Hematopoietic multipotent progenitor cell treated with erythropoietin and hydrocortisone succinate and interleukin-3 and kit ligand, for 17 days (in vitro differentiated cells): ENCODE measurements around the gene TSPAN11.

Source experiments
- DNase-seq: peaks from one replicate; pipeline ENCODE4 v3.0.0-alpha.2; 2015; ENCODE audit warnings: low spot score

Gene TSPAN11

DNA sequence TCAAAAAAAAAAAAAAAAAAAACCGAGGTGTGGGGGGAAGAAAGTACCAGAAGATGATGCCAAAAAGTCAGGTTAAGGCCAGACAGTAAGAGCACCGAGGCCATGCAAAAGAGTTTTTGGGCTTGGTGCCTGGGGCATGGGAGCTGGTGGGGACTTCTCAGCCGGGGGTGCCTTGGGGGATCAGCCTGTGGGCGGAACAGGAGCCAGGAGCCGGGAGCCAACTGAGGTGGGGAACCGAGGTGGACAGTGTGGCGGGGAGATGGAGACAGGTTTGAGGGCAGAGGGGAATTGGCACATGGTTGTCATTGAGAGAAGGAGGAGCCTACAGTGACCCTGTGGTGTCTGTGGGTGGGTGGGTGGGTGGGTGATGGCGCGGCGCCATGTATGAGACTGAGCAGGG, 33.2 kb downstream of the TSPAN11 start:
- no peak for DNase-seq

DNA sequence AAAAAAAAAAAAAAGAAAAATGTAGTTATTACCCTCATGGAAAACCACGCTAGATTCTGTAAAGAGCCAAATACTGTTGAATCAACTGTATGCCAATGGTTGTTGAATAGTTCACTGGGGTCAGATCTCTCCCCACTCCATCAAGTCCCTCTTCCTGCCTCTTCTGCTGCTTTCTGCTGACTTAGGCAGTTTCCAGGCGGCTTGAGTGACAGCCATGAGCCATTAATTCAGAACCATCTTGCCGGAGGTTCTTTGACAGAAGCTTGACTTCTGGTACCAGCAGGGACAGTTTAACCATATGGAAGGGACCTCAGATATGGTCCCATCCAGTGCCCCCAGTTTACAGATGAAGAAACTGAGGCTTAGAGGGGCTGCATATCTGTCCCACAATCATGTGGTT, 34.5 kb downstream of the TSPAN11 start:
- DNase-seq: no peak

DNA sequence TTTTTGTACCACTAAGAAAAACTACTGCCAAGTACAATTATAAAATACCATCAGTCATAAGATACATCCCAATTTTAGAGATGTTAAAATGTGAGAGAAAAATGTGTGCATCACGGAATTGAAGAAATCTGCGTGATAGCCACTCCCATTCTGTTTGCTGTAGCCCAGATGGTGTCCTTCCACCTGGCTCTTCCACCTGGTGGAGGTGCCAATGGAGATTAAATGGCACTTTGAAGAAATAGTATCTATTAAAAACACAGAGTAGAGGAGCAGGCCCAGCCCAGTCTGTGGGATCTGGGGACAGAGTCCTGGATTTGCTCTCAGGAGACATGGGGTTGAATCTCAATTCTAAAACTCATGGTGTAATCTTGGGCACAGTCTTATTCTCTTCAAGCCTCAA, 35.5 kb downstream of the TSPAN11 start:
- no peak for DNase-seq

DNA sequence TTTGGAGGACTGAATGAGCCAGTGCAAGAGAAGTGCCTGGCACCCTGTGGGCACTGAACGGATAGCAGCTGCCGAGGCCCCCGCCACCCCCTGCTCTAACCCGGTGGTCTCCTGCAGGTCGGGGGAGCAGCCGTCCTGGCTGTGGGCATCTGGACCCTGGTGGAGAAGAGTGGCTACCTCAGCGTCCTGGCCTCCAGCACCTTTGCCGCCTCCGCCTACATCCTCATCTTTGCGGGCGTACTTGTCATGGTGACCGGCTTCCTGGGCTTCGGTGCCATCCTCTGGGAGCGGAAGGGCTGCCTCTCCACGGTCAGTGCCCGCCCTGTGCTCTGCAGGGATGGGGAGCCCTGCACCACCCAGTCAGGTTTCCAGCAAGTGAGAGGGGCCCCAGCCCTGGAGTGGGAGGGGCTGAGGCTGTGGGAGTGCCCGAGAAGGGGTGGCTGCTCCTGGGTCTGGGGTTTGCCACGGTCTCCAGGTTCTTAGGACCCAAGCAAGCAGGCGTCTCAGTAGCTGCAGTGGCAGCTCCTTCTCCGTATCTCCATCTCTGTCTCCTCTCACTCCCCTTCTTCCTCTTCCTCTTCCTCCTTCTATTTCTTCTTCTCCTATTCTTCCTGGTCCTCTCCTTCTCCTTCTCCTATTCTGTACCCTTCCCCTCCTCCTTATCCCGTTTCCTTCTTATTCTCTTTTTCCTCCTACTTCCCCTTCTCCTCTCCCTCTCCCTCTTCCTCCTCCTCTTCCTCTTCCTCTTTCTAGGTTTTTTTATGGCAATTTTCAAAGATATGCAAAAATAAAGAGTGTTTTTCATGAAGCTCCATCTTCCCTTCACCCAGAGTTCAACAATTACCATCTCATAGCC, 37.4 kb downstream of the TSPAN11 start:
- no peak for DNase-seq

DNA sequence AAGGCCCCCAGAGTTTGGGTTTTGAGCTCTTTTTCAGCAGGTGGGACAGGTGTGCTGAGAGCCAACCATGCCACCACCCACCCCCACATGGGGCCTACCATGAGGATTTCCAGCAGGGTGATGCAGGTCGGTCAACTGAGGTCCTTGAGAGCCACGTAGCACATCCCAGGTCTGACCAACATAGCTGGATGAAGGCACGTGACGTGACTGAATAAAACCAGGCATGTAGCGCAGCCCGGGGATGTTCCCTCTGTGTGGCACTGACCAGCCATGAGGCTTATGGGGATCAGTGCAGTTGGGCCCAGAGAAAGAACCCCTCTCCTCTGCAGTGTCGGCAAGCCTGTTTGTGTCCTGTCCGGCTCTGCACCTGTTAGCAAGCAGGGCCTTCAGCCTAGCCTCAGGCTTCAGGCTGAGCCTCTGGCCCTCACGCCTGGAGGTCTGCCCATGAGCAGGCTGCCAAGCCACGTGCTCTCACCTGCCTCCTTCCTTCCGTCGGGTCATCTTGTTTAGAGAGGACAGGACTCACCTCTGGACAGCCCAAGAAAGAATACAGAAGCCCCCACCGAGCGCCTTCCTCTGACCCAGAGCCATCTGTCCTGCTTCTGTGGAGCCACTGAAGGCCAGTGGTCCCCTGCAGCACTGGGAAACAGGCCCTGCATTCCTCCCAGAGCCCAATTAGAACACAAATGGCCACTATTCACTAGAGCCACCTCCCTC, 38.5 kb downstream of the TSPAN11 start:
- no peak for DNase-seq

DNA sequence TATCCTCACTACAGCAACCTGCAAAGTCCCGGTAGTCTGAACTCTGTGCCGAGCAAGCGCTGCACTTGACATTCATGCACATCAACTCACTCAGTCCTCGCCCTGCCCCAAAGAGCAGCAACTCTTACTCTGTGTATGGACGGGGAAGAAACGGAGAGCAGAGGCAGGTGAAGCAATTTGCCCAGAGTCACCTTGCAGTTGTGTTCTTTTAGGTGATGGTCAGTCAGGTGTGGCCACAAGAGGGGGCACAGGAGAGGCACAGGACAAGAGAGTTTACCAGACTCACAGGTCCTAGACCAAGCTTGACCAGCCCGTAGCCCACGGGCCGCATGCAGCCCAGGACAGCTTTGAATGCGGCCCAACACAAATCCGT, 39.1 kb downstream of the TSPAN11 start:
- DNase-seq: no peak

DNA sequence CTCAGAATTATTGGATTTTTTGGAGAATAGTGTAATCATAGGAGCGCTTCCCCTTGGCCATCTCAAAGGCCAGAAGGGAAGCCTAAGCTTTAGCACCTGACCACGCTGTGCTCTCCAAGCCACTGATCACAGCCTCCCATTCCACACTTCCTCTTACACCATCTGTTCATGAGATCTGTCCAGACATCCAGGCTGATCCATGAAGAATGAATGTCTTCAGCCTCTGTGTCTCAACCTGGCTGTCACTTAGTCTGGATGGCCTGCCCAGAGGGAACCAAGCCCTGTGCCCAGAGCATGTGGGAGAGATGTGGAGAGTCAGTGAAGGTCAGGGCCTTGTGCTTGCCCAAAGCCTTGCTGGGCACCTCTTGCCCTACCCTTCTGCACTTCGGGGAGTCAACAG, 40.5 kb downstream of the TSPAN11 start:
- no peak for DNase-seq

DNA sequence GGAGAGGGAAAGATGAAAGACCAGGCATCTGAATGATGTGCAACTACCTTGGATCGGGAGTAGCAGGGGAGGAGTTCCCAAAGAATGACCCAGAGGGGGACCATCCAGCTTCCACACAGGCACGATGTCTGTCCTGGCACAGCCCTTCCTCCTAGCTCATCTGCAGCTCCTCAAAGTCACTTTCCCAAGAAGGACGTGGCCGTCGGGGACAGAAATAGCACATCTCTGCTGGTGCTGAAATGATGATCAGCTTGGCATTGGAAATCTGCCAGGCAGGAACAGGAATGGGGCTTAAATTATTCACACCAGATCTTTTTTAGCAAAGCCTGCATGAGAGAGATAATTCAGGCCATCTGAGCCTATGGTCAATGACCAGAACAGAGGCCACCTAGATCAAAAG, 41.7 kb downstream of the TSPAN11 start:
- DNase-seq: no peak

DNA sequence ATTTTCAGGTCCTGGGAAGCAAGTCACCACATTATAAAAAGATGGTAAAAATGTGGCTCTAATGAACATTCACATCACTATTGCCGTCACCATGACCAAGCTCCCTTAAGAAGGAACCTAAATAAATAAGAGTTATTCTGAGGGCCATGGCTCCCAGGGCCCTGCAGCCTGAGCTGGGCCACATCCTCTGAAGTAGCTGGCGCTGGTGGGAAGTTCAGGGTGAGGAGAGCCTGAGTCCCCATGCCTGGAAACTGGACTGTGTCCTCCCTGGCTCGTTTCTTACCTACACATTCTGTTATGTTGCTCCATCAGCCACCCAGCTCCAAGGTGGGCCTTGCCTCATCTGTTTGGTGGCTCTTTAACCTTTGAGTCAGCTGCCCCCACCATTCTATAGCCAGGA, 42.5 kb downstream of the TSPAN11 start:
- no peak for DNase-seq

DNA sequence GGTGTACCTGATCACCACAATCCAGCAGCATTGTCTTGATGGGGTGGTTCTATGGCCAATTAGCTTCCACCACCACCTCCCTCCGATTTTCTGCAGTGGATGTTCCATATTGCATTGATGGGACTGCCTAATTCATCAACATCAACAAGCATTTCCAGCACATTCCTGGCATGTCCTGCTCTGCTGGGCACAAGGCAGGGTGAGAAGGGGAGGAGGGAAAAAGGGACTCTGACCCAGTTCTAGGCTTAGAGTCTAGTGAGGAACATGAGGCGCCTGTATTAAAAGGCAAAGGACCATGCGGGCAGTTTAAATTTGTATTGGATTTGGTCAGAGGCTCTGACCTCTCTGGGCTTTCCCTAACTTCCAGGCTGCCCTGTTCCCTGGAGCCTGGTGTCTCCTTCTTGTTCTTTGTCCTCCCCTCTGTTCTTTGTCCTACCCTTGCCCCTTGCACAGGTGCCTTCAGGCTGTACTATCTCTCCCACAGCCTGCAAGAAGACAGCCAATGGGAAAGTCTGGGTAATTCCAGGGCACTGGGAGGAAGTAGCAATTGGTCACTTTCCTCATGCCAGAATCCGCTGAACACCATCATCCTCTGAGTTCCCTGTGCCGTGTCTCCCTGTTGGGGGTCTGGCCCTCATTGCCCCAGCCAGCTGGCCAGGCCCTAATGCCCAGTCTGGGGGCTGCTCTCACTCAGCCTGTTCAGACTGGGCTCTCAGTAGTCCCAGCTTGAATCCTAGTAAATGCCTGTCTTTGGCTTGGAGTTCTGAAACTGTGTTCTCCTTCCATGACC, 43.3 kb downstream of the TSPAN11 start:
- no peak for DNase-seq

DNA sequence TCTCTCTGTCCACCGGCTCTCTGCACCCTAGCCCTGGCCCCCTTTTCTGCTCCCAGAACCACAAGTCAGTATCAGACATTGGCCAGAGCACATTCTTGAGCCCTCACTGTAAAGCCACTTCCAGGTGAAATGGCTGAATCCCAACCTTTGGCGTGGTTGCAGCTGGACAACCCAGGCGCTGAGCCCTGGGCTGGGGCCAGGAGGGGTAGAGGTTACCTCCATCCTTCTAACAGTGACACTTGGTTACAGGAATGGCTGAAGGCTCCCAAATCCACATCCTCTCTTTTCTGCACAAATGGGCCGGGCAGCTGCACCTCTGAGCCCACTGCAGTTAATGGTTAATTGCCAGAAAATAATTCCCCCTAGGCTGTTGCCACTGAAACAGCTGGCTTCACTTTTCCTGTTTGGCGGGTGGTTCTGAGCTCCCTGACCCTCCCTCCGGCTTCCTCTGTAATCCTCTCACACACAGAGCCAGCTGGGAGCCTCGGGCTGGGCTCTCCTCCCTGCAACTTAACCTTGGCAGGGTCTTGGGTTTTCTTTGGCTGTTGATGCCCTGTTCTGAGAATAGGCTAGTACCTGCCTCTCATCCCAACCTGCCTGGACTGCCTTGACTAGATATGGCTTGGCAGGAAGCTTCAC, 44.1 kb downstream of the TSPAN11 start:
- no peak for DNase-seq

DNA sequence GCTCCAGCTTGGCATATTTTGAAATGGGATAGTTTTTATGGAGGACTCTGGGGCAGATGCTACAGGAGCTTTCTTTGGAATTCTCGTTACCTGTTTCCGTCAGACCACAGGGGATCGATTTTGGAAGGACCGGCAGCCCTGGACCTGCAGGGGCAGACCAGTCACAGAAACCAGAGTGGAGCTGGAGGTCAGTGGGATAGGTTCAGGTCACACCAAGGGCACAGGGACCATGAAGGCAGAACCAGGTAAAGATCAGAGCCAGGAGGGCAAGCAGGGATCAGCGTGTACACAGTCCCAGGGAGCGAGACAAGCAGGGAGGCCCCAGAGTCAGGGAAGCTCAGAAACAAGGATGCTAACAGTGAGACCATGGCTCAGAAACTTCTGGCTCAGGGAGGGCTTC, 45.5 kb downstream of the TSPAN11 start:
- DNase-seq: no peak

DNA sequence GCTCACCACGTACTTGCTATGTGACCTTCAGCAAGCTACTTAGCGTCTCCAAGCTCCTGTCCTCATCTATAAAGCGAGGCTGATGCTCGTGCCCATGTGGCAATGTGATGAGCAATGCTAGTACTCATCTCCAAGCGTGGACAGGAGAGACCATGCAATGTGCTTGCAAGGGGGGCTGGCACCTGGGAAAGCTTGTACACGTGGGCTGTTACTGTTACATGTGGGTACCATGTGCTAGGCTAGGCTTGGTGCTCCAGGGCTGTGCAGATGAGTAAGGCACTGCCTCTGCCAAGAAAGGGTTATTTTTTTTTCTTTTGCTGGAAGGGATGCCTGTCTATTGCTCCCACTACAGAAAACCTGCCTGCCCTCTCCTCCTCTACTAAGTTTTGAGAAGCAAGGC, 46.6 kb downstream of the TSPAN11 start:
- DNase-seq: no peak

DNA sequence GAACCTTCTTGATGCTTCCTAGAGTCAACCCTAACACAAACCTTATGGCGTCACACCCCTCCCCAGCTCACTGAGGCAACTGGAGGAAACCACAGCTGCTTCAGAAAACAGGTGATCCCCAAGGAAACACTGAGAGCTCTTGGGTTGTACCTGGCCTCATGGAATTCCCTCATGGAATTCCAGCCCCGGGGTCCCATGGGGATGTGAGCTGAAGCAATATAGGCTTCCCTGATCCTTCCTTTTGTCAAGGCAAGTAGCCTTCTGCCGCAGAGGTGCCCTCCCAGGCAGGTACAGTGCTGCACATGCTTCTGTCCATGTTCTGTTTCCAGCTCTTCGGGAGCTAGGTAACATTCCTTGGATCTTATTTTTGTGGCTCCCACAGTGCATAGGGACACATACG, 47.3 kb downstream of the TSPAN11 start:
- no peak for DNase-seq

DNA sequence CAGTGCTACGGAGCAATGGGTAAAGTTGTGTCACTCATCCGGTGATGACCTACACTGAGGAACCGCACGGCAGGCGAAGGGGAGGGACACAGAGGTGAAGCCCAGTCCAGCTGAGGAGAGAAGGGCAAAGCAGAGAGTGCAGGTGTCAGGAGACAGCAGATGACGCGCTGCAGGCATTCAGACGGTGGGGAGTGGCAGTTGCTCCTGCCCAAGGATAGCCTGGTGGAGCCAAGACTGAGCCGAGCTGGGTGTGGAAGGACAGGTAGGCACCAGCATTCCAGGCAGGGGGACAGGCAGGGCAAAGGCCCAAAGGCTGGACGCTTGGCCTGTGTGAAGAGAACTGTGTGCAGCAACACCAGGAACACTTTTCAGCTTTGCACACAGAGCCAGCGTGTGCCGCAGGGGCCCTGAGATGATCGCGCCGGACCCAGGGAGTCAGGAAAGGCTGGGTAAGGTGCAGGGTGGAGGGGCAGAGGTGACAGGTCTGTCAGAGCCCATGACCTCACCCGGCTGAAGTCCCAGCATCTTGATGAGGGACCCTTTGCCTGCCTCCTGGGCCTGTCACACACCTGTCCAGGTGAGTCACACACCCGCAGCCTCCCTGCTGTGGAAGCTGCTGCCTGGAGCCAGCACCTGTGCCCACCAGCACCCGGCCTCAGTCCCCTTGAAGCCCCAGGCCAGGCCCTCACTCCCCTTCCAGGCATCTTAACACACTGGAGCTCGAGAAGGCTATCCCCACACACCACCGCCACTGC, 48.4 kb downstream of the TSPAN11 start:
- DNase-seq: no peak

DNA sequence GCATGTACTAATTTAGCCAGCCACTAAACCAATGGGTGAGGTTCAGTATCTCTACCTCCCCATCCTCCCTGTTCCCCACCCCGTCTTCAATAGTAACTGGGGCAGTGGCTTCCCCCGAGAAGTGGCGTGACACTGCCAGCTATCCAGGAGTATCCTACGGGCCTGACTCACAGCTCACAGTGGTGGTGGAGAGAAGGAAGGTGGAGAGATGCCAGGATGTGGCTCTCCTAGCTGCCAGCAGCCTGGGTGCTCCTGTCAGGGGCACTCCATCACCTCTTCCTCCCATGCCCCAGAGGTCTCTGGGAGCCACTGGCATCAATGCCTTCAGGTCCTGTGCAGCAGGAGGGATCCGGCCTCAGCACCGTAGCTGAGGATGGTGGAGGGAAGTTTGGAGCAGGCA, 49.0 kb downstream of the TSPAN11 start:
- DNase-seq: no peak

DNA sequence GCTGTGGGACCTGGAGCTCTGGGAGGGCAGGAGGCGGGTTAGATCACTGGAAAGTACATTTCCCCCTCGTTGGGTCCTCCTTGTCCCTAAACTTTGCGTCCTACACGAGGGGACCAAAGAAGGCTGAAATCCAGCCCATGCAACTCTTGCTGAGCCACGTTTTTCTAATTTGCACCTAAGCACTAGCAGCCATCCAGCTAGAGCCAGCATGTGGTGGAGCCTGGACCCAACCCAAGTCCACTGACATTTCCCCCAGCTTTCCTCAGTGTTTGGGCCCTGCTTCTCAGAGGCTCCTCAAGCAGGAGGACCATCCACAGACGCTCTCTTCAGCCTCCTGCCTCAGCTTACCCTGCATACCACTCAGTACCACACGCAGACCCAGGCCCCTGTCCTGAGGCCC, 49.7 kb downstream of the TSPAN11 start:
- no peak for DNase-seq

DNA sequence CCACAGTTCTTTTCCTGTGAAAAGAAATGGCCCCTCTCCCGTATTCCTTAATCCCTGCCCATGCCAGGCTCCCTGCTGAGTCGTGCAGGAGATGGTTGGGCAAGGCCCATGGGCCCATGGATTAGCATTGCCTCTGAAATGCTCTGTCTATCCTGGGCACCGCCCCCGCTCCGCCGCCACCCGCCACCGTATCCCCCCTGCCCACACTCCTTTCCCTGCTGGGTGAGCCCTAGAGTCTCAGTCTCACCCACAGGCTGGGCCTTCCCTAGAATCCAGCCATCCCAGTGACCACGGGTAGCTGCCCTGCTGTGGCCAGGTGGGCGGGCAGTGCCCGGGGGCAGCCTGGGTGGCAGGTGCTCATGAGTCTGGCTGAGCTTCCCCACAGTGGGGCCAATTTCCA, 50.6 kb downstream of the TSPAN11 start:
- no peak for DNase-seq

DNA sequence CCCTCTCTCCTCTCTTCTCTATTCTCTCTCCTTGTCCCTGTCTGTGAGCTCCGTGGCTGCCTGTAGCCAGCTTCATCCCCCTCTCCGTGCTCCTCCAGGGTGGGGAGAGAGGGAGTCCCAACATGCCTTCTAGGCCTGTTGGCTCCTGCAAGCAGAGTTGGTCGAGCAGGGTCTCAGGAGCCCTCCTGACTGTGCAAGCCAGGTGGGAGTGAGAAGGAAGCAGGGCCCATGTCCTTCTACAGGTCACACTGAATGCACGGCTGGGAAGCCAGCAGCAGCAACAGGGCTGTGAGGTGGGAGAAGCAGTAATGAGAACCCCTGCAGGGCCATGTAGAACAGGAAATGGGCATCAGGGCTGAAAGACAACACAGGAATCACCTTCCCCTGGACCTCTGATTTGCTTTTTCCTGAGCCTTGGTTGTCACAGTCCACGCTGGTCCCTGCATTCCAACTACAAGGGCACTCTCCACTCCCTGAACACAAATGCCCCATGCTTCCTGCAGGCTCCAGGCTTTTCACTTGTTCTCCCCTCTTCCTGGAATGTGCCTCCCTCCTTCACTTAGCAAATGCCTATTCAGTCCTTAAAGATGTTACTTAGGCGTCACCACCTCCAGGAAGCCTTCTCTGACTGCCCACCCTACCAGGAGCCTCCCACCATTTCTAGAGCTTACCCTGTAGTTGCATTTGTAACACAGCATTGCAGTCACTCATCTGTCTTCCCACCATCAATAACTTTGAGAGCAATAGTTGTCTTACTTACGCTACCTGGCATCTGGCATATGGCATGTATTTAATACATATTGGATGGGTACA, 51.2 kb downstream of the TSPAN11 start:
- DNase-seq: no peak

DNA sequence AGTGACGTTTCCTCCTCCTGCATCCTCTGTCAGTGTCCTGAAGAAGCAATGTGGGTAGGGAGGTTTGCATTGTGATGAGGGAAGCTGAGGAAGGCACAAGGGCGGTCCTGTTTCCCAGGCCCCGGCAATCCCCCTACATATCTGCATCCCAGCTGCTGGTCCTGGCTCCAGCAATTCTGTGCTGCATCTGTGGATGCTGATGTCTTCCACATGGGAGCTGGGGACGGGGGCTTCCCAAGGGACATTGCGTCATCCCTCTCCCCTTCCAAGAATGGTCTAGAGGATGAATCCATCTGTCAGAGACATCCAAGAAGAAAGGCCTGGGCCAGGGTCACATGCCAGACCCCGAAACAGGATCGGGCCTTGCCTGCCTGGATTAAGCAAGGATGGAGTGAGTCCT, 52.1 kb downstream of the TSPAN11 start:
- no peak for DNase-seq
